Measurements from ENCODE around the gene ULK4.
"Not testable (repeated sequence)": the region's sequence is repeated elsewhere in the genome, so short reads cannot be mapped to it uniquely, and the experiment has no call there.

The ULK4 gene

GRCh38 chr3:41874022-41874421, 87.9 kb downstream of the ULK4 start:
- in situ Hi-C loops (cut with HindIII; ENCODE audit: low sequenced_read_pairs), result no loop called here

- in situ Hi-C loops (cut with HindIII; ENCODE audit: low sequenced_read_pairs), result no loop called here
Measured at GRCh38 chr3:41872157-41872556, 89.7 kb downstream of the ULK4 start.

GRCh38 chr3:41867533-41867932, 94.4 kb downstream of the ULK4 start:
- in situ Hi-C loops (cut with HindIII; ENCODE audit: low sequenced_read_pairs), result no loop called here

GRCh38 chr3:41866298-41866697, 95.6 kb downstream of the ULK4 start:
- in situ Hi-C loops (cut with HindIII; ENCODE audit: low sequenced_read_pairs), result no loop called here

- in situ Hi-C loops (cut with HindIII; ENCODE audit: low sequenced_read_pairs), result no loop called here
Measured at GRCh38 chr3:41863024-41863423, 98.9 kb downstream of the ULK4 start.

GRCh38 chr3:41860489-41860888, 101.4 kb downstream of the ULK4 start:
- in situ Hi-C loops (cut with HindIII; ENCODE audit: low sequenced_read_pairs), result not testable (repeated sequence)

- in situ Hi-C loops (cut with HindIII; ENCODE audit: low sequenced_read_pairs), result no loop called here
Measured at GRCh38 chr3:41854956-41855355, 106.9 kb downstream of the ULK4 start.

GRCh38 chr3:41853540-41854196, 108.2 kb downstream of the ULK4 start:
- in situ Hi-C loops (cut with HindIII; ENCODE audit: low sequenced_read_pairs), result no loop called here

GRCh38 chr3:41848753-41849574, 112.9 kb downstream of the ULK4 start:
- in situ Hi-C loops (cut with HindIII; ENCODE audit: low sequenced_read_pairs), result no loop called here

- in situ Hi-C loops (cut with HindIII; ENCODE audit: low sequenced_read_pairs), result no loop called here
Measured at GRCh38 chr3:41847679-41848078, 114.2 kb downstream of the ULK4 start.

GRCh38 chr3:41846850-41847249, 115.1 kb downstream of the ULK4 start:
- in situ Hi-C loops (cut with HindIII; ENCODE audit: low sequenced_read_pairs), result no loop called here

- in situ Hi-C loops (cut with HindIII; ENCODE audit: low sequenced_read_pairs), result no loop called here
Measured at GRCh38 chr3:41845826-41846225, 116.1 kb downstream of the ULK4 start.

- in situ Hi-C loops (cut with HindIII; ENCODE audit: low sequenced_read_pairs), result not testable (repeated sequence)
Measured at GRCh38 chr3:41844256-41844655, 117.6 kb downstream of the ULK4 start.

GRCh38 chr3:41840936-41841668, 120.8 kb downstream of the ULK4 start:
- in situ Hi-C loops (cut with HindIII; ENCODE audit: low sequenced_read_pairs), result not testable (repeated sequence)

- in situ Hi-C loops (cut with HindIII; ENCODE audit: low sequenced_read_pairs), result no loop called here
Measured at GRCh38 chr3:41836360-41837134, 125.4 kb downstream of the ULK4 start.

- in situ Hi-C loops (cut with HindIII; ENCODE audit: low sequenced_read_pairs), result no loop called here
Measured at GRCh38 chr3:41833628-41834027, 128.3 kb downstream of the ULK4 start.

- in situ Hi-C loops (cut with HindIII; ENCODE audit: low sequenced_read_pairs), result no loop called here
Measured at GRCh38 chr3:41819236-41819635, 142.7 kb downstream of the ULK4 start.

- in situ Hi-C loops (cut with HindIII; ENCODE audit: low sequenced_read_pairs), result no loop called here
Measured at GRCh38 chr3:41808618-41809017, 153.3 kb downstream of the ULK4 start.

GRCh38 chr3:41808152-41808551, 153.8 kb downstream of the ULK4 start:
- in situ Hi-C loops (cut with HindIII; ENCODE audit: low sequenced_read_pairs), result no loop called here

- in situ Hi-C loops (cut with HindIII; ENCODE audit: low sequenced_read_pairs), result no loop called here
Measured at GRCh38 chr3:41794748-41795589, 166.9 kb downstream of the ULK4 start.

All from DLD1 (cell line).